Uterine smooth muscle cell (primary cell): ENCODE measurements around the gene TM4SF1. TPM values are rescaled to one million over a fixed set of nuclear protein-coding genes. Genes with fewer than 3 reads are reported as not detected.

Experiments
- total RNA-seq: library from RNA; depleted of rRNA; stranded (reverse); fragments of >200 nt; gene quantifications from 2 replicates; pipeline ENCODE4 v1.2.3, GENCODE V29; 2014

TM4SF1 gene
- 65.1 and 287 TPM in 2 replicates for total RNA-seq

GRCh38 chr3:149377408-149378364 lies at the start of gene TM4SF1:
TSS of gene TM4SF1 (minus strand) at chr3:149377649. CDS start at chr3:149377547, 102 bp downstream.

GRCh38 chr3:149333176-149333859 lies 44.1 kb downstream of the TM4SF1 start, which contains the start of gene TM4SF18:
TSS of gene TM4SF18 (minus strand) at chr3:149333636. CDS start at chr3:149333382, 254 bp downstream.

Other genes with a start within 250 kb of the TM4SF1 start
- 37.4 and 42.0 TPM in 2 replicates for gene HPS3, start 248.0 kb downstream of the TM4SF1 start, total RNA-seq
- gene CP, start 155.8 kb downstream of the TM4SF1 start, total RNA-seq, result not detected in 2 replicates
- 0.22 and 0.37 TPM in 2 replicates for gene TM4SF18, start 44.0 kb downstream of the TM4SF1 start, total RNA-seq
- not detected in 2 replicates for gene TM4SF4, start 97.0 kb upstream of the TM4SF1 start, total RNA-seq